ENCODE data around the gene TAS1R2.

The TAS1R2 gene

DNA sequence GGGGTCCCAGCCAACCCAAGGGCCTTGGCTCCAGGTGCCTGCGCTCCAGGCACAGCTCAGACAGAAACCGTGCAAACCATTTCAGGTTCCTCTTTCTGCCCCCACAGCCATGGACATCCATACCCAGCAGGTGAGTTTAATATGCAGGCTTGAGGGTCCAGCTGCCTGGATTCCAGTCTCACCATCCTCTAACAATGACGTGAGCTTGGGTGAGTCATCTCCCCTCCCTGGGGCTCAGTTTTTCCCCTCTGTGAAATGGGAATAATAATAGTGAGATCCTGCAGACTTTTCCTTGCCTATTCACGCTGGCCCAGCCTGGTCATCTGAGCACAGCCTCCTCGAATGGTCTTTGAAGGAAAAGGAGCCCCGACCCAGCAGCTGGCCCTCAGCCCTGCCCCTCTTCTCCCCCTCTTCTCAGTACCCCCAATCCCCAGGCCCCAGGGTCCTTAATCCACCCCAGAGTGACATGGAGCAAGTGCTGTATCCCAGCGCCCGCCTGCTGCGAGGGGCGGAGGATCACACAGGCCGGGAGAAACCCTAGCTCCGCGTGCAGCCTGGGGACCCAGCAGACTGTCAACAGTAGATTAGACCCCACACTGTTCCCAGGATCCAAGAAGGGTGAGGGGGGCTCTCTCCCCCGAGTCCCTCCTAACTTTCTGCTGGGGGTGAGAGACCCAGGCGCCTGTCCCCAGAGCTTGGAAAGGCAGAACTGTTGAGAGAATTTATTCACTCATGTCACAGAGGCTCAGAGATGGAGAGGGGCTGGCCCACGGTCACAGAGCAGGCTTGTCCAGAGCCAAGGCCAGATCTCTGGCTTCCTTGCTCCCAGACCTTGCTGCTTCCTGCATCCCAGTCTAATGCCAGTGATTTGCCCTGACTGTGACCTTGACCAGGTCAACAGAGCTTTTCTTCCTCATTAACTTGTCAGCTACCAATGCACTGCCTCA lies 49.2 kb downstream of the TAS1R2 start:
- H3K36me3 Mint-ChIP-seq = no peaks in the 10 kb centered on the region
- H3K27me3 Mint-ChIP-seq = peaks cover 50% of the 10 kb centered on the region
- no peaks in the 10 kb centered on the region for H3K4me1 Mint-ChIP-seq
- no peak overlapping the region for H3K4me3 Mint-ChIP-seq
- H3K9me3 Mint-ChIP-seq = no peaks in the 10 kb centered on the region
- H3K27ac Mint-ChIP-seq = no peak overlapping the region
- no peak for ATAC-seq

DNA sequence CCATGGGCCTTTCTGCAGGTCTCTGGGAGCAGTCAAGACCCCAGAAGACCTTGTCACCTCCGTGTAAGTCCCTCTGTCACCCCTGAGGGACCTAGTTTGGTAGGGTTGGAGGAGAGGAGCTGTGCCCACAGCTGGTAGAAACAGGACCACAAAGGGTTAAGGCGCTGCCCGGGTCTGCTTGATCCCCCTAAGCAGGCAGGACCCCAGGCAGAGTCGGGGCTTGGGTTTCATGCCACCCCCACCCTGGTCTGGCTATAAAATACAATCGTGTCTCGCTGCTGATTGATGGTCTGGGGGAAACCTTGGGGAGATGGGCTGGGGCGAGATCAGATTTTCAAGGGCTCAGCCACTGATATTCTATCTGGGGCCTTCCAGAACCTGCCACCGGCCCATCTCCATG lies 50.9 kb downstream of the TAS1R2 start:
- no peaks in the 10 kb centered on the region for H3K4me1 Mint-ChIP-seq
- no peak for ATAC-seq
- peaks cover 58% of the 10 kb centered on the region for H3K27me3 Mint-ChIP-seq
- no peak overlapping the region for H3K27ac Mint-ChIP-seq
- no peak overlapping the region for H3K4me3 Mint-ChIP-seq
- H3K36me3 Mint-ChIP-seq = no peaks in the 10 kb centered on the region
- H3K9me3 Mint-ChIP-seq = no peaks in the 10 kb centered on the region

GRCh38 chr1:18807334-18808063 lies 52.0 kb downstream of the TAS1R2 start:
- no peak overlapping the region for H3K4me3 Mint-ChIP-seq
- no peaks in the 10 kb centered on the region for H3K36me3 Mint-ChIP-seq
- H3K4me1 Mint-ChIP-seq = no peaks in the 10 kb centered on the region
- peaks cover 50% of the 10 kb centered on the region for H3K27me3 Mint-ChIP-seq
- no peak overlapping the region for H3K27ac Mint-ChIP-seq
- H3K9me3 Mint-ChIP-seq = no peaks in the 10 kb centered on the region
- no peak for ATAC-seq

- no peaks in the 10 kb centered on the region for H3K4me1 Mint-ChIP-seq
- H3K36me3 Mint-ChIP-seq = no peaks in the 10 kb centered on the region
- H3K9me3 Mint-ChIP-seq = no peaks in the 10 kb centered on the region
- no peak overlapping the region for H3K27ac Mint-ChIP-seq
- H3K27me3 Mint-ChIP-seq = peaks cover 37% of the 10 kb centered on the region
- ATAC-seq = no peak
- no peak overlapping the region for H3K4me3 Mint-ChIP-seq
These were observed 53.3 kb downstream of the TAS1R2 start for GRCh38 chr1:18805925-18806849.

DNA sequence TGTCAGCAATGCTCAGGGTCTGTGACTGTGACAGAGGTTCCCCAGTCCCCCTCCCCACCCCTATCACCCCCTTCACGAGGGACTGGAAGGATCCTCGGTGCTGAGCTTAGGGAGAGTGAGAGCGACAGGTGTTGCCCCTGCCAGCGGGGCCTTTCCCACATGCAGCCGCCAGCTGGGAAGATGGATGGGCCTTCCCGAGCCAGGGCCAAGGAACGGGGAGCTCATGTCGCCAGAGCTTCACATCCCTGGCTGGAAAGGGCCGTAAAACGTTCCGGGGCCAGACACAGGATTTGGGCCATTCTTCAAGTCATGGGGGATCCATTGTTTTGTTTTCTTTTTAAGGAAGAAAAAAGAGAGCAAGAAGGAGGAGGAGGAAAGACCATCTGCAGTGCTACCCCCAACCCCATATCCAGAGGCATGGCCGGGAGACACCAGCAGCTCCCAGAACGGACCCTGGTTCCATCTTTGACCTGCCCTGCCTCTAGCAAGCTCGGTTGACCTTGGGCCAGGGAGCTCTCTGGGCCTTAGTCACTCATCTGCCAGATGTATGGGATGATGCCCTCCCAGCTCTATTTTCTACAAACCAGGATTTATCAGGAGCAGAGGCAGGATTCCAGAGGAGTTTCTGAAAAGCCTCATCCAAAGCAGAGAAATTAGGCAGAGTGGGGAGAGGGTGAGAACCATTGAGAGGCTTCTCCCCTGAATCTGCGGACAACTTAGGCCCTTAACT lies 54.1 kb downstream of the TAS1R2 start:
- Mint-ChIP-seq H3K27me3 (peaks cover 29% of the 10 kb centered on the region), H3K9me3 (no peaks in the 10 kb centered on the region), H3K27ac (no peak overlapping the region), H3K4me3 (no peak overlapping the region), H3K36me3 (no peaks in the 10 kb centered on the region), H3K4me1 (no peaks in the 10 kb centered on the region)
- peak; percentile 31 for ATAC-seq

DNA sequence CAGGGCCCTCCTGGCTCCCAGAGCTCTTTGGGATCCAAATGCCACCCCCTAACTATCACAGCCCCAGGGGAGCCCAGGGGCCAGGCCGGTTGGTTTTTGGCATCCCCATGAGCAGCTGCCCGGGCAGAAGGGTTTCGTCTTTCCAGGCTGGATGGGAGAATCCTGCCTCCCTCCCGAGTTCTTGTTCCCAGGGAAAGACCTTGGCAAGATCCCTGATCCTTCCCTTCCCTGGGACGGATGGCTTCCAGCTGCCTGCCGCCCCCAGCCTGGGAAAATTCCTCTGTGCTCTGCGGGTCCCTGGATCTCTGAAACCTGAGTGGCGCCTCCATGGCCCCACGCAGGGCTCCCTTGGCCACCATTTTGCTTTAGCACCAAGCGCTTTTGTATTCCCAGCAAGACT lies 55.6 kb downstream of the TAS1R2 start:
- Mint-ChIP-seq H3K9me3 (no peaks in the 10 kb centered on the region), H3K4me3 (no peak overlapping the region), H3K27ac (no peak overlapping the region), H3K27me3 (peaks cover 21% of the 10 kb centered on the region), H3K4me1 (no peaks in the 10 kb centered on the region), H3K36me3 (no peaks in the 10 kb centered on the region)
- ATAC-seq = no peak

- Mint-ChIP-seq H3K36me3 (no peaks in the 10 kb centered on the region), H3K27me3 (peaks cover 17% of the 10 kb centered on the region), H3K27ac (no peak overlapping the region), H3K4me3 (no peak overlapping the region), H3K9me3 (no peaks in the 10 kb centered on the region), H3K4me1 (no peaks in the 10 kb centered on the region)
- no peak for ATAC-seq
These were observed 56.2 kb downstream of the TAS1R2 start for GRCh38 chr1:18803151-18803791.

DNA sequence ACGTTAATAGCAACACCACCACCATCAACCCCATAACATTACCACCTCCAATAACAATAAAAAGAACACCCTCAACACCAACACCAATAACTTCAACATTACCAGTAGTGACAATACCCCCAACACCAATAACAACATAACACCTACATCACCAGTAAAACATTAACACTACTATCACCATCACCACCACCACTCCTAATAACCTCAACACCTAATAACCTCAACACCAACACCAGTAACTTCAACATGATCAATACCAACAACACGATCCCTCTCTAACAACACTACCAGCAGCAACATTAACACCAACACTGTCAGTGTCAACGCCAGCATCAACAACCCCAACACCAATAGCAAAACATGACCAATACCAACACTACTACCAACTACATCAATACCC lies 57.2 kb downstream of the TAS1R2 start:
- Mint-ChIP-seq H3K4me3 (no peak overlapping the region), H3K4me1 (no peaks in the 10 kb centered on the region), H3K27ac (no peak overlapping the region), H3K27me3 (peaks cover 8% of the 10 kb centered on the region), H3K36me3 (no peaks in the 10 kb centered on the region), H3K9me3 (no peaks in the 10 kb centered on the region)
- no peak for ATAC-seq

DNA sequence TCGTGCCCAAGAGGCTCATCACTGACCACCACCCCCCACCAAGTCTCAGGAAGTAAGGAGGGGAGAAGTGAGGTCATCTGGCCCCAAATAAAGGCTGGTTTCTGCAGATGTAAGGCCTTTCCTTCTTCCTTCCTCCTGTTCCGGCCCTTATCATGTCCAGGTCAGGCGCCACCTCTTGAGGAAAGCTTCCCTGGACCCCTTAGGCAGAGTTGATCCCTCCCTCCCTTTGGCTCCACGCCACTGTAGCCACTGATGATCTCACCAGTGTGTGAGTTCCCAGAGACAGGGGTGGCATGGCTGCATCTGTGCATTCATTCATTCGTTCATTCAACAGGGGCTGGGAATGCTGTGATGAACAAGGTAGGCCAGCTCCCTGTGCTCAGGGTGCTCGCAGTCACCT lies 59.2 kb downstream of the TAS1R2 start:
- ATAC-seq = no peak
- Mint-ChIP-seq H3K4me3 (no peak overlapping the region), H3K4me1 (no peaks in the 10 kb centered on the region)

DNA sequence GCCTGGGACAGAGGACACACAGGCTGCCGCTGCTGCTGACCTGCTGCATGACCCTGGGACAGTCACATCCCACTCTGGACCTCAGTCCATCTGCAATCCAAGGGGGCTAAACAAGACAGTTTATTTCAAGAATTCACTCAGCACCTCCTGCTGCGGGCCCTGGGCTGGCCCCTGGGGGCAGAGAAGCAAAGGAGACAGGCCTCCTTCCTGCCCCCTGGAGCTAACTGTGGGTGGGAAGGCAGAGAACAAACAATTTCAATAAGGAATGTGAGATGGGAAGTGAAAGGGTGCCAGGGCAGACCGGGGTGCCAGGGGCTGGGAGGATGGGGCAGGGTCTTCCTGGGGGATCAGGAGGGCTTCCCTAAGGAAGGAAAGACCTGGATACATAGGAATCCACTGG lies 60.0 kb downstream of the TAS1R2 start:
- H3K27ac Mint-ChIP-seq = no peak overlapping the region
- no peaks in the 10 kb centered on the region for H3K4me1 Mint-ChIP-seq
- H3K27me3 Mint-ChIP-seq = peaks cover 26% of the 10 kb centered on the region
- no peak overlapping the region for H3K4me3 Mint-ChIP-seq
- H3K9me3 Mint-ChIP-seq = no peaks in the 10 kb centered on the region
- no peak for ATAC-seq
- H3K36me3 Mint-ChIP-seq = no peaks in the 10 kb centered on the region

More for the DNA sequence above, 59.2 kb downstream of the TAS1R2 start:
- H3K27ac Mint-ChIP-seq = no peak overlapping the region
- no peaks in the 10 kb centered on the region for H3K36me3 Mint-ChIP-seq
- peaks cover 28% of the 10 kb centered on the region for H3K27me3 Mint-ChIP-seq
- no peaks in the 10 kb centered on the region for H3K9me3 Mint-ChIP-seq

DNA sequence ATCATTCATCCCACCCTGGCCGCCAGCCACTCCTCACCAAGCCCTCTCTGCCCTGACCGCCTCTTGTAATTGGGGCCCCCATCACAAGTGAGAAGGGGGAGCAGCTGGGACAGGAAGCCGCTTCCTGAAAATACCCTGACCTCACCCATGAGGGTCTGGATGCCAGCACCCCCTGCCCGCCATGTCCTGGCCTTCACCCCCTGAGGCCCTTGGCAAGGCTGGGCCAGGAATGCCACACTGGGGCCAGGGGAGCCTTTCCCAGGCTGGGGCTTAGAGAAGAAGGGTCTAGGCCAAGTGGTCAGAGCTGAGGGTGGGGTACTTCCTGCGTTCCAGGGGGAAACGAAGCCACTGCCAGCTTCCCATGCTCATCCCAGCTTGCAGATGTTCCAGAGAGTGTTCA lies 60.5 kb downstream of the TAS1R2 start:
- no peaks in the 10 kb centered on the region for H3K9me3 Mint-ChIP-seq
- H3K27me3 Mint-ChIP-seq = peaks cover 30% of the 10 kb centered on the region
- H3K4me1 Mint-ChIP-seq = no peaks in the 10 kb centered on the region
- H3K27ac Mint-ChIP-seq = no peak overlapping the region
- ATAC-seq = no peak
- H3K36me3 Mint-ChIP-seq = no peaks in the 10 kb centered on the region
- no peak overlapping the region for H3K4me3 Mint-ChIP-seq

DNA sequence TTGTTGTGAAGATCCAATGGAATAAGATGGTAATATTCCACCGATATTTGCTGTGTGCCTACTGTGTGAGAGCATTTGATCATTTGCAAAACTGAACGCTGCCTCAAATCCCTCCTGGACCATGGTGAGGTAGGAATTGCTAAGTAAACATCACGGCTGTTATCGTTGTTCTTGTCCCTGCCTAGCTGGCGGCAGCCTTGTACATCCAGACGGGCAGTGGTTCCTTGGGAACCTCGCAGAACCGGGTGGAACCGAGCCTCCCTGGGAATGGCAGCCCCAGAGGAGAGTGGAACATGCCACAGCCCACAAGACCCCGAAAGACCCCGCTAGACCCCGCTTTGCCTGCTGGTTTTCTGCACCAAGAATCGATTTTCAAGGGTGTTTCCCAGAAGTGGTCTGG lies 60.9 kb downstream of the TAS1R2 start:
- Mint-ChIP-seq H3K27me3 (peaks cover 34% of the 10 kb centered on the region), H3K9me3 (no peaks in the 10 kb centered on the region), H3K36me3 (no peaks in the 10 kb centered on the region), H3K27ac (no peak overlapping the region), H3K4me3 (no peak overlapping the region), H3K4me1 (no peaks in the 10 kb centered on the region)
- no peak for ATAC-seq

- Mint-ChIP-seq H3K4me3 (no peak overlapping the region), H3K27ac (no peak overlapping the region), H3K9me3 (peaks cover 8% of the 10 kb centered on the region), H3K36me3 (no peaks in the 10 kb centered on the region), H3K27me3 (peaks cover 46% of the 10 kb centered on the region), H3K4me1 (no peaks in the 10 kb centered on the region)
- no peak for ATAC-seq
These were observed 62.5 kb downstream of the TAS1R2 start for GRCh38 chr1:18796950-18797349.

DNA sequence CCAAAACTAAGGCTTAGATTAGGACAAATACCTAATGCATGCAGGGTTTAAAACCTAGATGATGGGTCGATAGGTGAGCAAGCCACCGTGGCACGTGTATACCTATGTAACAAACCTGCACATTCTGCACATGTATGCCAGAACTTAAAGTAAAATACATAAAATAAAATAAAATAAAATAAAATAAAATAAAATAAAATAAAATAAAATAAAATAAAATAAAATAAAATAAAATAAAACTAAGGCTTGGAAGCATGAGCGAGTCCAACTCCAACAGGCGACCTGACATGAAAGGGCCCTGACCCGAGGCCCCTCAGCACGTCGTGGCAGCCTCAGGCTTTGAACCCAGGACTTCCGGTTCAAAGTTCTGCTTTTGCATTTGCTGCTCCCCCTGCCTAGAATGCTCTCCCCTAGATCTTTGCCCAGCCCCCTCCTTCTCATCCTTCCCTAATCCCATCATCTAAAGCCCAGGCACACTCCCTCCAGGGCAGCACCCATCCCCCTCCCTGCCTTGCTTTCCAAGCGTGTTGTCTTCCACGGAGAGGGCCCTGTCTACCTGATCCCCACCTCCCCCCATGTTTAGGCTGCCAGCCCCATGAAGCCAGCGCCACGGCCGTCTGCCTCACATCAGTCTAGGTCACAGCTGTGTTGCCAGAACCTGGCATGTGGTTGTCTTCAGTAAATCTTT lies 64.3 kb downstream of the TAS1R2 start:
- Mint-ChIP-seq H3K4me3 (no peak overlapping the region), H3K9me3 (peaks cover 9% of the 10 kb centered on the region), H3K4me1 (no peaks in the 10 kb centered on the region), H3K27me3 (peaks cover 62% of the 10 kb centered on the region), H3K27ac (no peak overlapping the region), H3K36me3 (no peaks in the 10 kb centered on the region)
- no peak for ATAC-seq
